Chondrocyte (in vitro differentiated cells): Measurements from ENCODE around the gene ZNF324. TPM values are rescaled to one million over a fixed set of nuclear protein-coding genes. Genes with fewer than 3 reads are reported as not detected.

Source experiments
- DNase-seq: peaks from one replicate; pipeline ENCODE4 v3.0.0; 2021; ENCODE audit warnings: mixed read lengths, low spot score
- H3K27ac Mint-ChIP-seq: one replicate; pipeline ENCODE4 v1.8.0; 2021; ENCODE audit warnings: mild to moderate bottlenecking, moderate library complexity, mixed read lengths; ENCODE audit not compliant: unreplicated experiment
- H3K27me3 Mint-ChIP-seq: 2 replicates; pipeline ENCODE4 v1.8.0; 2021; ENCODE audit warnings: low read depth, mixed read lengths
- H3K36me3 Mint-ChIP-seq: 2 replicates; pipeline ENCODE4 v1.8.0; 2021; ENCODE audit warnings: low read depth, mixed read lengths
- H3K4me1 Mint-ChIP-seq: 2 replicates; pipeline ENCODE4 v1.8.0; 2021; ENCODE audit warnings: low read depth, mild to moderate bottlenecking, mixed read lengths
- H3K4me3 Mint-ChIP-seq: one replicate; pipeline ENCODE4 v1.8.0; 2021; ENCODE audit warnings: mild to moderate bottlenecking, moderate library complexity, mixed read lengths; ENCODE audit not compliant: unreplicated experiment
- H3K9me3 Mint-ChIP-seq: 2 replicates; pipeline ENCODE4 v1.8.0; 2021; ENCODE audit warnings: low read depth, mixed read lengths
- total RNA-seq: library from RNA; stranded (reverse); gene quantifications from 3 replicates; pipeline ENCODE4 v1.2.1, GENCODE V29; 2021
- TF ChIP-seq, protein P1 (sequence below): fragments of 200-600 bp; sonication (generic); IDR thresholded peaks from 2 replicates; pipeline ENCODE4 v1.5.0; 2021; ENCODE audit warnings: antibody characterized with exemption, mild to moderate bottlenecking, moderate library complexity

The ZNF324 gene
- total RNA-seq, 1 donor from 2014 or later = 10.8 TPM

DNA sequence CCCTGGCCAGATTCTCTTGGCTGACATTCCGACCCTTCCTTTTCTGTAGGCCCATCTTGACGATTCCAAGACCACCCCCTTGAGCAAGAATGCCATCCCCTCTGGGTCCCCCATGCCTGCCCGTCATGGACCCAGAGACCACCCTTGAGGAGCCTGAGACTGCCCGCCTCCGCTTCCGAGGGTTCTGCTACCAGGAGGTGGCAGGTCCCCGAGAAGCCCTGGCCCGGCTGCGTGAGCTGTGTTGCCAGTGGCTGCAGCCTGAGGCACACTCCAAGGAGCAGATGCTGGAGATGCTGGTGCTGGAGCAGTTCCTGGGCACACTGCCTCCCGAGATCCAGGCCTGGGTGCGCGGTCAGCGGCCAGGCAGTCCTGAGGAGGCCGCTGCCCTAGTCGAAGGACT lies 10.2 kb downstream of the ZNF324 start:
- Mint-ChIP-seq H3K27ac (peak overlapping the region; percentile 85), H3K27me3 (no peaks in the 10 kb centered on the region), H3K4me1 (peaks cover 24% of the 10 kb centered on the region), H3K4me3 (peak overlapping the region; percentile 86), H3K9me3 (no peaks in the 10 kb centered on the region), H3K36me3 (peaks cover 2% of the 10 kb centered on the region)
- no peak for DNase-seq
- TF ChIP-seq, protein P1, sequence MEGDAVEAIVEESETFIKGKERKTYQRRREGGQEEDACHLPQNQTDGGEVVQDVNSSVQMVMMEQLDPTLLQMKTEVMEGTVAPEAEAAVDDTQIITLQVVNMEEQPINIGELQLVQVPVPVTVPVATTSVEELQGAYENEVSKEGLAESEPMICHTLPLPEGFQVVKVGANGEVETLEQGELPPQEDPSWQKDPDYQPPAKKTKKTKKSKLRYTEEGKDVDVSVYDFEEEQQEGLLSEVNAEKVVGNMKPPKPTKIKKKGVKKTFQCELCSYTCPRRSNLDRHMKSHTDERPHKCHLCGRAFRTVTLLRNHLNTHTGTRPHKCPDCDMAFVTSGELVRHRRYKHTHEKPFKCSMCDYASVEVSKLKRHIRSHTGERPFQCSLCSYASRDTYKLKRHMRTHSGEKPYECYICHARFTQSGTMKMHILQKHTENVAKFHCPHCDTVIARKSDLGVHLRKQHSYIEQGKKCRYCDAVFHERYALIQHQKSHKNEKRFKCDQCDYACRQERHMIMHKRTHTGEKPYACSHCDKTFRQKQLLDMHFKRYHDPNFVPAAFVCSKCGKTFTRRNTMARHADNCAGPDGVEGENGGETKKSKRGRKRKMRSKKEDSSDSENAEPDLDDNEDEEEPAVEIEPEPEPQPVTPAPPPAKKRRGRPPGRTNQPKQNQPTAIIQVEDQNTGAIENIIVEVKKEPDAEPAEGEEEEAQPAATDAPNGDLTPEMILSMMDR = no peak

- Mint-ChIP-seq H3K9me3 (no peaks in the 10 kb centered on the region), H3K36me3 (peaks cover 2% of the 10 kb centered on the region), H3K4me3 (no peak overlapping the region), H3K4me1 (peaks cover 24% of the 10 kb centered on the region), H3K27ac (no peak overlapping the region), H3K27me3 (no peaks in the 10 kb centered on the region)
- TF ChIP-seq, protein P1 = no peak
- DNase-seq = no peak
Observed at GRCh38 chr19:58477871-58478270, 11.0 kb downstream of the ZNF324 start.

DNA sequence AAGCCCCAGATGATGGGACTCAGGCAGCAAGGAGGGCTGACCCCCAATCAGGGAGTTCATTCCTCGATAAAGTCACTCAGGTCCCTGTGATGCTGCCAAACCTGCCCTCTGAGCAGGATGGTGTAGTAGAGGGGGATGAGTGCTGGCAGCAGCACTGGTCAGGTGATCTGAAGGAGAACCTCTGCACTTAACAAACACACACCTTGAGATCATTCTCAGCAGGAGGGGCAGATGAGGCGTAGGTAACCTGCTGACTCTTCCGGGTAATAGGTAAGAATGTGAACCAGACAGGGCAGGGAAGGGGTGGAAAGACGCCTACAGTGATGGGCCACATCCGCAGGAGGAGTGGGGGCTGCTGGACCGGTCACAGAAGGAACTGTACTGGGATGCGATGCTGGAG lies 12.4 kb downstream of the ZNF324 start:
- peaks cover 28% of the 10 kb centered on the region for H3K4me1 Mint-ChIP-seq
- peak overlapping the region; percentile 33 for H3K27ac Mint-ChIP-seq
- peaks cover 2% of the 10 kb centered on the region for H3K36me3 Mint-ChIP-seq
- DNase-seq = no peak
- H3K4me3 Mint-ChIP-seq = no peak overlapping the region
- TF ChIP-seq, protein P1 = no peak
- no peaks in the 10 kb centered on the region for H3K27me3 Mint-ChIP-seq
- no peaks in the 10 kb centered on the region for H3K9me3 Mint-ChIP-seq

GRCh38 chr19:58479736-58480480 lies 13.0 kb downstream of the ZNF324 start:
- TF ChIP-seq, protein P1 = no peak
- no peaks in the 10 kb centered on the region for H3K9me3 Mint-ChIP-seq
- H3K4me1 Mint-ChIP-seq = peaks cover 22% of the 10 kb centered on the region
- no peak overlapping the region for H3K4me3 Mint-ChIP-seq
- H3K27me3 Mint-ChIP-seq = no peaks in the 10 kb centered on the region
- peaks cover 2% of the 10 kb centered on the region for H3K36me3 Mint-ChIP-seq
- no peak for DNase-seq
- no peak overlapping the region for H3K27ac Mint-ChIP-seq

DNA sequence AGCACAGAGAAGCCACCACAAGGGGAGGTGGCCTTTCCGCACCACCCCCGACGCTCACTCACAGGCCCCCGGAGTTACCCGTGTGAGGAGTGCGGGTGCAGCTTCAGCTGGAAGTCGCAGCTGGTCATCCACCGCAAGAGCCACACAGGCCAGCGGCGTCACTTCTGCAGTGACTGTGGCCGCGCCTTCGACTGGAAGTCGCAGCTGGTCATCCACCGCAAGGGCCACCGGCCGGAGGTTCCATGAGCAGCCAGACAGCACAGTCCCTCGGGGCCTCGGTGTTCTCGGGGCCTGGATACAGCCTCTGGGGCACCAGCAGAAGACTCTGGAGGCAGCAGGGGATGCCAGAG lies 13.6 kb downstream of the ZNF324 start:
- Mint-ChIP-seq H3K27ac (no peak overlapping the region), H3K27me3 (no peaks in the 10 kb centered on the region), H3K36me3 (peaks cover 2% of the 10 kb centered on the region), H3K9me3 (no peaks in the 10 kb centered on the region), H3K4me1 (peaks cover 16% of the 10 kb centered on the region), H3K4me3 (no peak overlapping the region)
- TF ChIP-seq, protein P1 = no peak
- DNase-seq = no peak
